Fibroblast of lung (primary cell): ENCODE data around the gene SLC45A1. TPM values are rescaled to one million over a fixed set of nuclear protein-coding genes. Genes with fewer than 3 reads are reported as not detected.

Source experiments
- DNase-seq, 2 donors: peaks; one replicate each; pipeline versions ENCODE4 v3.0.0 to v3.0.0-alpha.2; 2010; ENCODE audit warnings: low read depth in 2 of 2
- H2AFZ ChIP-seq: 2 replicates; pipeline ENCODE4 v1.5.1; 2012; ENCODE audit warnings: low read length, control low read depth, inconsistent platforms
- H3K27ac ChIP-seq: 2 replicates; pipeline ENCODE4 v1.5.1; 2011; ENCODE audit warnings: low read length, control low read depth; ENCODE audit not compliant: insufficient read depth
- H3K27me3 ChIP-seq: 2 replicates; pipeline ENCODE4 v1.5.1; 2011; ENCODE audit warnings: mild to moderate bottlenecking, low read length; ENCODE audit not compliant: control insufficient read depth, insufficient read depth
- H3K36me3 ChIP-seq: 2 replicates; pipeline ENCODE4 v1.5.1; 2011; ENCODE audit warnings: low read length; ENCODE audit not compliant: control insufficient read depth, insufficient read depth
- H3K4me1 ChIP-seq: 2 replicates; pipeline ENCODE4 v1.5.1; 2011; ENCODE audit warnings: low read length; ENCODE audit not compliant: control insufficient read depth, insufficient read depth; ENCODE audit errors: extremely low read depth
- H3K4me2 ChIP-seq: 2 replicates; pipeline ENCODE4 v1.5.1; 2011; ENCODE audit warnings: low read length, control low read depth; ENCODE audit not compliant: insufficient read depth; ENCODE audit errors: extremely low read depth
- H3K4me3 ChIP-seq, 4 experiments: fragments of 200-600 bp in 1 of 4; sonication (generic) in 1 of 4; replicated peaks in 1 of 4; 2 replicates each; pipeline ENCODE4 v1.5.1; 2011 to 2016; ENCODE audit warnings: low read length in 4 of 4, low read depth in 3 of 4, mild to moderate bottlenecking in 3 of 4, control low read depth in 2 of 4, inconsistent platforms in 1 of 4, mixed read lengths in 1 of 4; ENCODE audit not compliant: insufficient read depth in 1 of 4; ENCODE audit errors: control extremely low read depth in 1 of 4
- H3K79me2 ChIP-seq: 2 replicates; pipeline ENCODE4 v1.5.1; 2012; ENCODE audit warnings: mild to moderate bottlenecking, low read length, inconsistent platforms; ENCODE audit not compliant: control insufficient read depth, insufficient read depth
- H3K9ac ChIP-seq: 2 replicates; pipeline ENCODE4 v1.5.1; 2011; ENCODE audit warnings: mild to moderate bottlenecking, low read length, control low read depth; ENCODE audit not compliant: insufficient read depth
- H3K9me3 ChIP-seq: 2 replicates; pipeline ENCODE4 v1.5.1; 2012; ENCODE audit warnings: low read depth, low read length; ENCODE audit not compliant: control insufficient read depth, insufficient read depth
- H4K20me1 ChIP-seq: 2 replicates; pipeline ENCODE4 v1.5.1; 2011; ENCODE audit warnings: low read length; ENCODE audit not compliant: control insufficient read depth, insufficient read depth; ENCODE audit errors: extremely low read depth
- CTCF ChIP-seq, 2 donors: IDR thresholded peaks in 1 of 2; conservative IDR thresholded peaks in 1 of 2; 1 replicate in 1 of 2; 2 replicates in 1 of 2; pipeline ENCODE4 v1.5.1; 2011 to 2012; ENCODE audit warnings: low read length in 2 of 2, control low read depth in 1 of 2, inconsistent platforms in 1 of 2, low read depth in 1 of 2, mild to moderate bottlenecking in 1 of 2
- EZH2 ChIP-seq: IDR thresholded peaks from 2 replicates; pipeline ENCODE4 v1.5.1; 2012; ENCODE audit warnings: low read length, control low read depth, mild to moderate bottlenecking; ENCODE audit errors: missing control alignments
- polyA plus RNA-seq, 2 donors: library from polyadenylated mRNA; depleted of rRNA in 1 of 2; stranded (reverse) in 1 of 2; unstranded in 1 of 2; fragments of >200 nt; gene quantifications; 2 replicates each; pipeline ENCODE4 v1.2.1, GENCODE V29; 2011 to 2012; ENCODE audit warnings: missing spikeins in 1 of 2
- total RNA-seq: library from RNA; depleted of rRNA; stranded (reverse); fragments of >200 nt; gene quantifications from 2 replicates; pipeline ENCODE4 v1.2.1, GENCODE V29; 2014

SLC45A1 gene
- total and polyA plus RNA-seq, 2 donors (not counting 1 experiment from before 2014, with no cell fraction given) = 2.1 to 2.6 TPM

GRCh38 chr1:8377271-8377981 is 59.5 kb downstream of the SLC45A1 start:
- H3K4me2 ChIP-seq = no peak overlapping the region
- peaks cover 72% of the 10 kb centered on the region for H3K79me2 ChIP-seq
- peaks cover 32% of the 10 kb centered on the region for H3K4me1 ChIP-seq

GRCh38 chr1:8378178-8378577 is 60.3 kb downstream of the SLC45A1 start:
- TF ChIP-seq CTCF (conservative IDR thresholded peaks at IDR 0.05 in 1 of 2, IDR thresholded peaks at IDR 0.05 in 1 of 2; ENCODE audit: low read depth in 1 of 2, low read length in 2 of 2) (no peak), EZH2 (no peak)
- Histone ChIP-seq H2AFZ (no peak overlapping the region), H3K36me3 (peaks cover 4% of the 10 kb centered on the region), H3K9me3 (no peaks in the 10 kb centered on the region), H3K79me2 (peaks cover 72% of the 10 kb centered on the region), H4K20me1 (no peaks in the 10 kb centered on the region), H3K4me2 (no peak overlapping the region), H3K27ac (peak overlapping the region; percentile 54), H3K4me3 (no peak overlapping the region), H3K9ac (no peak overlapping the region), H3K4me1 (peaks cover 25% of the 10 kb centered on the region), H3K27me3 (no peaks in the 10 kb centered on the region)
- peak in 1 of 2 donors; percentile 78 for DNase-seq

More at GRCh38 chr1:8377271-8377981, 59.5 kb downstream of the SLC45A1 start:
- H3K27me3 ChIP-seq = no peaks in the 10 kb centered on the region
- H2AFZ ChIP-seq = no peak overlapping the region
- H4K20me1 ChIP-seq = no peaks in the 10 kb centered on the region
- H3K27ac ChIP-seq = no peak overlapping the region
- no peak overlapping the region for H3K9ac ChIP-seq
- TF ChIP-seq EZH2 (no peak), CTCF (conservative IDR thresholded peaks at IDR 0.05 in 1 of 2, IDR thresholded peaks at IDR 0.05 in 1 of 2; ENCODE audit: low read depth in 1 of 2, low read length in 2 of 2) (no peak)
- no peak overlapping the region for H3K4me3 ChIP-seq
- H3K9me3 ChIP-seq = no peaks in the 10 kb centered on the region
- no peak for DNase-seq
- peaks cover 1% of the 10 kb centered on the region for H3K36me3 ChIP-seq

- H3K4me3 ChIP-seq = no peak overlapping the region
- H3K9ac ChIP-seq = no peak overlapping the region
- H2AFZ ChIP-seq = no peak overlapping the region
- H4K20me1 ChIP-seq = peaks cover under 1% of the 10 kb centered on the region
- no peaks in the 10 kb centered on the region for H3K9me3 ChIP-seq
- peak overlapping the region; percentile 54 for H3K27ac ChIP-seq
- TF ChIP-seq CTCF (conservative IDR thresholded peaks at IDR 0.05 in 1 of 2, IDR thresholded peaks at IDR 0.05 in 1 of 2; ENCODE audit: low read depth in 1 of 2, low read length in 2 of 2) (no peak), EZH2 (no peak)
- no peak overlapping the region for H3K4me2 ChIP-seq
- peak in 1 of 2 donors; percentile 51 for DNase-seq
- no peaks in the 10 kb centered on the region for H3K27me3 ChIP-seq
- peaks cover 75% of the 10 kb centered on the region for H3K79me2 ChIP-seq
- H3K4me1 ChIP-seq = peaks cover 18% of the 10 kb centered on the region
- H3K36me3 ChIP-seq = peaks cover 6% of the 10 kb centered on the region
Observed at GRCh38 chr1:8378981-8379470, 61.1 kb downstream of the SLC45A1 start.
